H9 (cell line): ENCODE data around the gene CDC14A. TPM values are rescaled to one million over a fixed set of nuclear protein-coding genes. Genes with fewer than 3 reads are reported as not detected.

Source experiments
- DNase-seq: peaks from one replicate; pipeline ENCODE4 v3.0.0-alpha.2; 2017
- H2AFZ ChIP-seq: one replicate; pipeline ENCODE4 v1.6.1; 2013; ENCODE audit warnings: mild to moderate bottlenecking, low read length, control low read depth, moderate library complexity
- H2AK5ac ChIP-seq: 2 replicates; pipeline ENCODE4 v1.6.1; 2013; ENCODE audit warnings: low read length, control low read depth, mixed read lengths; ENCODE audit not compliant: insufficient read length
- H2BK120ac ChIP-seq: one replicate; pipeline ENCODE4 v1.6.1; 2013; ENCODE audit warnings: low read depth, mild to moderate bottlenecking, low read length, control low read depth, inconsistent platforms; ENCODE audit not compliant: poor library complexity, severe bottlenecking
- H2BK12ac ChIP-seq: 2 replicates; pipeline ENCODE4 v1.6.1; 2013; ENCODE audit warnings: low read length, control low read depth, mixed read lengths, low read depth; ENCODE audit not compliant: insufficient read length
- H2BK15ac ChIP-seq: 2 replicates; pipeline ENCODE4 v1.6.1; 2013; ENCODE audit warnings: low read depth, low read length, control low read depth
- H2BK20ac ChIP-seq: one replicate; pipeline ENCODE4 v1.6.1; 2013; ENCODE audit warnings: low read depth, mild to moderate bottlenecking, low read length, control low read depth, inconsistent platforms; ENCODE audit not compliant: poor library complexity, severe bottlenecking
- H2BK5ac ChIP-seq: 2 replicates; pipeline ENCODE4 v1.6.1; 2013; ENCODE audit warnings: low read length, control low read depth, mixed read lengths; ENCODE audit not compliant: insufficient read length
- H3K14ac ChIP-seq: 2 replicates; pipeline ENCODE4 v1.6.1; 2013; ENCODE audit warnings: low read length, control low read depth; ENCODE audit not compliant: insufficient read depth
- H3K18ac ChIP-seq: 2 replicates; pipeline ENCODE4 v1.6.1; 2013; ENCODE audit warnings: low read depth, mild to moderate bottlenecking, mixed read lengths, low read length, control low read depth; ENCODE audit not compliant: insufficient read length
- H3K23ac ChIP-seq: 2 replicates; pipeline ENCODE4 v1.6.1; 2013; ENCODE audit warnings: low read length, control low read depth, mixed read lengths, low read depth; ENCODE audit not compliant: insufficient read length
- H3K23me2 ChIP-seq: 2 replicates; pipeline ENCODE4 v1.6.1; 2013; ENCODE audit warnings: low read depth, mild to moderate bottlenecking, mixed read lengths, low read length, control low read depth; ENCODE audit not compliant: insufficient read length, poor library complexity, severe bottlenecking
- H3K27ac ChIP-seq: 2 replicates; pipeline ENCODE4 v1.5.1; 2013; ENCODE audit warnings: low read length, control low read depth, mixed read lengths, low read depth; ENCODE audit not compliant: insufficient read length
- H3K27me3 ChIP-seq: 2 replicates; pipeline ENCODE4 v1.6.1; 2013; ENCODE audit warnings: low read length, control low read depth, inconsistent platforms; ENCODE audit not compliant: insufficient read depth
- H3K4ac ChIP-seq: 2 replicates; pipeline ENCODE4 v1.6.1; 2013; ENCODE audit warnings: low read depth, mild to moderate bottlenecking, control low read depth, inconsistent platforms, low read length, moderate library complexity
- H3K4me1 ChIP-seq: 2 replicates; pipeline ENCODE4 v1.6.1; 2013; ENCODE audit warnings: low read length, control low read depth, inconsistent platforms; ENCODE audit not compliant: insufficient read depth
- H3K4me2 ChIP-seq: 2 replicates; pipeline ENCODE4 v1.6.1; 2013; ENCODE audit warnings: low read length, control low read depth, mixed read lengths; ENCODE audit not compliant: insufficient read length, insufficient read depth
- H3K56ac ChIP-seq: 2 replicates; pipeline ENCODE4 v1.6.1; 2013; ENCODE audit warnings: low read depth, mild to moderate bottlenecking, mixed read lengths, low read length, control low read depth; ENCODE audit not compliant: insufficient read length
- H3K79me1 ChIP-seq: 2 replicates; pipeline ENCODE4 v1.6.1; 2013; ENCODE audit warnings: low read depth, mild to moderate bottlenecking, moderate library complexity, low read length, control low read depth, inconsistent platforms; ENCODE audit not compliant: insufficient read depth, poor library complexity, severe bottlenecking
- H3K79me2 ChIP-seq: 2 replicates; pipeline ENCODE4 v1.6.1; 2013; ENCODE audit warnings: low read length, control low read depth, inconsistent platforms; ENCODE audit not compliant: insufficient read depth
- H3K9ac ChIP-seq: 2 replicates; pipeline ENCODE4 v1.6.1; 2013; ENCODE audit warnings: low read length, control low read depth, mixed read lengths; ENCODE audit not compliant: insufficient read length; ENCODE audit errors: extremely low read depth
- H3K9me3 ChIP-seq: one replicate; pipeline ENCODE4 v1.6.1; 2013; ENCODE audit warnings: low read depth, low read length, inconsistent platforms; ENCODE audit not compliant: control insufficient read depth
- H3T11ph ChIP-seq: one replicate; pipeline ENCODE4 v1.6.1; 2013; ENCODE audit warnings: mild to moderate bottlenecking, low read length, control low read depth, inconsistent platforms
- H4K20me1 ChIP-seq: one replicate; pipeline ENCODE4 v1.6.1; 2013; ENCODE audit not compliant: control insufficient read depth, insufficient read length, insufficient read depth
- H4K5ac ChIP-seq: 2 replicates; pipeline ENCODE4 v1.6.1; 2013; ENCODE audit warnings: low read depth, mild to moderate bottlenecking, mixed read lengths, low read length, control low read depth; ENCODE audit not compliant: insufficient read length
- H4K8ac ChIP-seq: replicated peaks from 2 replicates; pipeline ENCODE4 v1.6.1; 2013; ENCODE audit warnings: low read length, control low read depth, mixed read lengths, low read depth; ENCODE audit not compliant: insufficient read length
- H4K91ac ChIP-seq: 2 replicates; pipeline ENCODE4 v1.6.1; 2013; ENCODE audit warnings: low read depth, mild to moderate bottlenecking, moderate library complexity, mixed read lengths, low read length, control low read depth; ENCODE audit not compliant: insufficient read length
- H3K27ac Mint-ChIP-seq, 3 experiments: 2 replicates in 2 of 3; 3 replicates in 1 of 3; pipeline ENCODE4 v1.8.0; 2020 to 2021; ENCODE audit warnings: mixed read lengths in 3 of 3, mild to moderate bottlenecking in 1 of 3, moderate library complexity in 1 of 3
- H3K27me3 Mint-ChIP-seq: 2 replicates; pipeline ENCODE4 v1.8.0; 2021; ENCODE audit warnings: low read depth, mild to moderate bottlenecking, moderate library complexity, mixed read lengths
- H3K36me3 Mint-ChIP-seq, 3 experiments: 2 replicates in 2 of 3; 3 replicates in 1 of 3; pipeline ENCODE4 v1.8.0; 2020 to 2021; ENCODE audit warnings: low read depth in 3 of 3, mixed read lengths in 3 of 3; ENCODE audit not compliant: insufficient read depth in 1 of 3
- H3K4me1 Mint-ChIP-seq, 2 experiments: 2 replicates each; pipeline ENCODE4 v1.8.0; 2020; ENCODE audit warnings: mixed read lengths in 2 of 2
- H3K4me3 Mint-ChIP-seq, 2 experiments: 2 replicates in 1 of 2; 3 replicates in 1 of 2; pipeline ENCODE4 v1.8.0; 2020 to 2021; ENCODE audit warnings: mild to moderate bottlenecking in 2 of 2, mixed read lengths in 2 of 2, moderate library complexity in 1 of 2
- H3K9me3 Mint-ChIP-seq, 2 experiments: 2 replicates in 1 of 2; 3 replicates in 1 of 2; pipeline ENCODE4 v1.8.0; 2020; ENCODE audit warnings: mild to moderate bottlenecking in 2 of 2, mixed read lengths in 2 of 2, moderate library complexity in 1 of 2
- CTCF ChIP-seq: fragments of 200-600 bp; sonication (generic); conservative IDR thresholded peaks from 3 replicates; pipeline ENCODE4 v1.8.0; 2021; ENCODE audit warnings: antibody characterized with exemption, mild to moderate bottlenecking
- WGBS: extraction: QIAGEN DNeasy Blood & Tissue Kit; methylation state at CpG from one replicate; pipeline ENCODE4 v1.1.7; 2013; ENCODE audit warnings: missing lambda C conversion rate, low lambda C conversion rate, mixed read lengths; ENCODE audit not compliant: insufficient read length; ENCODE audit errors: extremely low coverage; 5-methylcytosine and 5-hydroxymethylcytosine counted together
- total RNA-seq: library from RNA; stranded (reverse); gene quantifications from 2 replicates; pipeline ENCODE4 v1.2.1, GENCODE V29; 2021

Gene CDC14A
- total RNA-seq, 1 experiment from 2014 or later: 8.9 TPM

GRCh38 chr1:100535264-100535663 lies 183.0 kb downstream of the CDC14A start:
- Histone ChIP-seq H3K27ac (no peak overlapping the region), H3K79me2 (no peaks in the 10 kb centered on the region), H3K4ac (no peak overlapping the region), H3K4me1 (no peaks in the 10 kb centered on the region), H2AFZ (no peak overlapping the region), H4K20me1 (no peaks in the 10 kb centered on the region), H3K79me1 (no peaks in the 10 kb centered on the region), H3T11ph (no peak overlapping the region), H3K18ac (no peak overlapping the region), H3K23me2 (peaks cover 3% of the 10 kb centered on the region), H3K9ac (no peak overlapping the region), H4K8ac (no peak overlapping the region), H2BK12ac (no peak overlapping the region), H3K27me3 (peaks cover 28% of the 10 kb centered on the region; the same call in 1 of the 2 replicates), H4K5ac (no peak overlapping the region), H3K9me3 (no peaks in the 10 kb centered on the region), H2BK20ac (no peak overlapping the region), H3K23ac (no peak overlapping the region), H2BK120ac (no peak overlapping the region), H4K91ac (no peak overlapping the region), H2AK5ac (no peak overlapping the region), H2BK15ac (no peak overlapping the region), H3K14ac (no peak overlapping the region), H2BK5ac (no peak overlapping the region), H3K56ac (no peak overlapping the region), H3K4me2 (no peak overlapping the region)
- DNase-seq: no peak
- no peaks in the 10 kb centered on the region for H3K9me3 Mint-ChIP-seq
- no peak overlapping the region for H3K4me3 Mint-ChIP-seq
- no peak for TF ChIP-seq CTCF
- H3K36me3 Mint-ChIP-seq: no peaks in the 10 kb centered on the region
- no CpG with 5 or more reads among the region's 2 CpGs for WGBS
- H3K27me3 Mint-ChIP-seq: peaks cover 54% of the 10 kb centered on the region
- peaks cover 12 to 23% of the 10 kb centered on the region in 2 experiments for H3K4me1 Mint-ChIP-seq
- no peak overlapping the region for H3K27ac Mint-ChIP-seq
